ENCODE data around the gene SPTLC3. TPM values are rescaled to one million over a fixed set of nuclear protein-coding genes. Genes with fewer than 3 reads are reported as not detected.
A peak's percentile ranks its signal among the peaks of the same experiment; 100 is the strongest.

SPTLC3 gene
- total RNA-seq, 1 donor from 2014 or later, result 27.0 TPM

GRCh38 chr20:12965870-12966251, 42.9 kb upstream of the SPTLC3 start:
- H3K4me1 Mint-ChIP-seq, result peaks cover 32% of the 10 kb centered on the region
- H3K4me3 Mint-ChIP-seq, result no peak overlapping the region
- no peaks in the 10 kb centered on the region for H3K27me3 Mint-ChIP-seq (ENCODE audit: low read depth)
- TF ChIP-seq, protein P1, sequence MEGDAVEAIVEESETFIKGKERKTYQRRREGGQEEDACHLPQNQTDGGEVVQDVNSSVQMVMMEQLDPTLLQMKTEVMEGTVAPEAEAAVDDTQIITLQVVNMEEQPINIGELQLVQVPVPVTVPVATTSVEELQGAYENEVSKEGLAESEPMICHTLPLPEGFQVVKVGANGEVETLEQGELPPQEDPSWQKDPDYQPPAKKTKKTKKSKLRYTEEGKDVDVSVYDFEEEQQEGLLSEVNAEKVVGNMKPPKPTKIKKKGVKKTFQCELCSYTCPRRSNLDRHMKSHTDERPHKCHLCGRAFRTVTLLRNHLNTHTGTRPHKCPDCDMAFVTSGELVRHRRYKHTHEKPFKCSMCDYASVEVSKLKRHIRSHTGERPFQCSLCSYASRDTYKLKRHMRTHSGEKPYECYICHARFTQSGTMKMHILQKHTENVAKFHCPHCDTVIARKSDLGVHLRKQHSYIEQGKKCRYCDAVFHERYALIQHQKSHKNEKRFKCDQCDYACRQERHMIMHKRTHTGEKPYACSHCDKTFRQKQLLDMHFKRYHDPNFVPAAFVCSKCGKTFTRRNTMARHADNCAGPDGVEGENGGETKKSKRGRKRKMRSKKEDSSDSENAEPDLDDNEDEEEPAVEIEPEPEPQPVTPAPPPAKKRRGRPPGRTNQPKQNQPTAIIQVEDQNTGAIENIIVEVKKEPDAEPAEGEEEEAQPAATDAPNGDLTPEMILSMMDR (IDR thresholded peaks at IDR 0.05; ENCODE audit: unreplicated experiment), result no peak
- DNase-seq (ENCODE audit: low spot score in 2 of 2, unreplicated experiment in 2 of 2), result no peak
- H3K36me3 Mint-ChIP-seq, result peaks cover 2% of the 10 kb centered on the region
- no peak overlapping the region for H3K27ac Mint-ChIP-seq
- peaks cover 6% of the 10 kb centered on the region for H3K9me3 Mint-ChIP-seq

DNA sequence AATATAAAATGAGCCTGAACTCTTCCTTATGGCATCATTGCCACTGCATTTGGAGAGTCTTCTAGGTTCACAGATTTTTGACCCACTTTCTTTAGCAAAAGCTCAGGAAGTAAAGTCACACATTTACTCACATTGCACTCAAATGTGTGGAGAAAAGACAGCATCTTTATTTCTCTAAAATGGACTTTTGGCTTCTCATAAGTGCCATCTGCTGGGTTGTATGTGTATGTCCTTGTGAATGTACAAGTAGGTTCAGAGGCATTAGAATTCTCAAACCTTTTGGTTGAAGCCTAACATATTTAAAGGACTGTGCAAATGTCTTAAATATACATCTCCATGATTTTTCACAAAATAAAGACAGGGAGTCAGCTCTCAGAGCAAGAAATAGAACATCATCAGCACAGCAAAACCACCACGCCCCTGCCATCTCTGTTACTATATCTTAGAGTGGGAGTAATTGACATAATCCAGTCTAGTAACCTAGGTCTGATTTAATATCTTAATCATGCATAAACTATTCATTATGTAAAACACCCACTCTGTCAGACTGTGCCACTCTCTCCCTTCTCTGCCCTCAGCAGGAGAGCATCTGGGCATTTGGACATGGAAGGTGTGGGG, 42.2 kb upstream of the SPTLC3 start:
- Mint-ChIP-seq H3K27ac (no peak overlapping the region), H3K4me1 (peaks cover 32% of the 10 kb centered on the region), H3K36me3 (peaks cover 2% of the 10 kb centered on the region), H3K27me3 (ENCODE audit: low read depth) (no peaks in the 10 kb centered on the region), H3K4me3 (no peak overlapping the region), H3K9me3 (peaks cover 6% of the 10 kb centered on the region)
- DNase-seq (ENCODE audit: low spot score in 2 of 2, unreplicated experiment in 2 of 2), result no peak
- TF ChIP-seq, protein P1 (IDR thresholded peaks at IDR 0.05; ENCODE audit: unreplicated experiment), result peak; percentile 40

- Mint-ChIP-seq H3K4me1 (peaks cover 28% of the 10 kb centered on the region), H3K27me3 (ENCODE audit: low read depth) (no peaks in the 10 kb centered on the region), H3K36me3 (peaks cover 2% of the 10 kb centered on the region), H3K4me3 (no peak overlapping the region), H3K27ac (no peak overlapping the region), H3K9me3 (peaks cover 6% of the 10 kb centered on the region)
- no peak for DNase-seq (ENCODE audit: low spot score in 2 of 2, unreplicated experiment in 2 of 2)
- TF ChIP-seq, protein P1 (IDR thresholded peaks at IDR 0.05; ENCODE audit: unreplicated experiment), result no peak
Observed at GRCh38 chr20:12967932-12968331, 40.8 kb upstream of the SPTLC3 start.

DNA sequence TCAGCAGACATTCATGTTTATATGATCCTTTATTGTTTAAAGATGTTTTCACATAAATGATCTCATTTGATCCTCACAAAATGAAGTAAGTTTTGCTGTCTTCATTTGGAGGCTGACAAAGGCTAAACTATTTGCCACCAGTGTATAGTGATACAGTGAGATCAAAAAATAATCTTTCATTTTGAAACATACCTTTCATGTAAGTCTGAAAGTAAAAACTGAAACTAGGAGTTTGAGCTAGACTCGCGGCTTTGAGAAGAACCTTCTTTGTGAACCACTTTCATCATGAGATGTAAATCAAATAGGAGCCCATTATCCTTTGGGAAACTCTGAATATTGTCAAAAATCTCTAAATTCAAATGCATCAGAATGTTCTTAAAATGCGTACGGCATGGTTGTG, 40.3 kb upstream of the SPTLC3 start:
- Mint-ChIP-seq H3K36me3 (peaks cover 2% of the 10 kb centered on the region), H3K4me1 (peaks cover 23% of the 10 kb centered on the region), H3K27ac (no peak overlapping the region), H3K9me3 (peaks cover 9% of the 10 kb centered on the region), H3K4me3 (no peak overlapping the region), H3K27me3 (ENCODE audit: low read depth) (no peaks in the 10 kb centered on the region)
- TF ChIP-seq, protein P1 (IDR thresholded peaks at IDR 0.05; ENCODE audit: unreplicated experiment), result no peak
- DNase-seq (ENCODE audit: low spot score in 2 of 2, unreplicated experiment in 2 of 2), result no peak

DNA sequence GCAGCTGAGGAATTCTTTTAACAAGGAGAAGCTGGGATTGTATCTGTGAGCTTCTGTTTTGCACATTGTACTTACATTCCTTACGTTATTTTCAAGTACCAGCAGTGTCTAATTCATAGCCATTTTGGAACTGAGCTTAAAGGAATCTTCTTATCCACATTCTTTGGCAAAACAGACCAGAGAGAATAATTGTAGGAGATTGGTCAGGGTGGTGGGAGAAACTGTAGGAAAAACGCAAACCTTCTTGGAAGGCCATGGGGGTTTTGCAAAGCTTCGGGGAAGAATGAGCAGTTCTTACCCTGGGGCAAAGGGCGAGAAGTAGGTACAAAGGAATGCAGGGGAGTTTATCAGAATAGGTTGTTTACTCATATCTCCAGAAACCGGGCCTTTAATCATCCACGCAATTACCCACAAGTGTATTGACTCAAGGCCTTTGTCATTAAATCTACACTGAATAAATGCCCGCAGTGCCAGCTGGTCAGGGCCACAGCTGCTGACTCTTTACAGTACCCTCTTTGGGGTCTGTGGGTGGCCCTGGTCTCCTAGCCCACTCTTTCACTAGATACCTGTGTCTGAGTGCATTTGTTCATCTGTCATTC, 39.6 kb upstream of the SPTLC3 start:
- Mint-ChIP-seq H3K4me1 (peaks cover 17% of the 10 kb centered on the region), H3K27ac (no peak overlapping the region), H3K36me3 (peaks cover 2% of the 10 kb centered on the region), H3K27me3 (ENCODE audit: low read depth) (no peaks in the 10 kb centered on the region), H3K4me3 (no peak overlapping the region), H3K9me3 (peaks cover 11% of the 10 kb centered on the region)
- TF ChIP-seq, protein P1 (IDR thresholded peaks at IDR 0.05; ENCODE audit: unreplicated experiment), result no peak
- no peak for DNase-seq (ENCODE audit: low spot score in 2 of 2, unreplicated experiment in 2 of 2)
